Gastroesophageal sphincter (tissue), 3 donors: ENCODE data around the gene CLCN3.

ENCODE experiments used
- CTCF ChIP-seq, 4 experiments: fragments of 200-600 bp in 2 of 4; fragments of 450-650 bp in 2 of 4; sonication (generic) in 1 of 4; IDR thresholded peaks; one replicate each; pipeline ENCODE4 v1.5.1; 2017 to 2019; ENCODE audit warnings: antibody characterized with exemption in 4 of 4, mild to moderate bottlenecking in 2 of 4, moderate library complexity in 2 of 4
- EP300 ChIP-seq: sonication (generic); formaldehyde crosslinking; IDR thresholded peaks from one replicate; pipeline ENCODE4 v1.6.1; 2017; ENCODE audit warnings: antibody characterized with exemption, mild to moderate bottlenecking
- POLR2A ChIP-seq, 2 donors: fragments of 450-650 bp; IDR thresholded peaks; one replicate each; pipeline ENCODE4 v1.6.1; 2017; ENCODE audit warnings: antibody characterized with exemption in 2 of 2, mild to moderate bottlenecking in 2 of 2, moderate library complexity in 1 of 2

GRCh38 chr4:169744601-169745000, 124.2 kb downstream of the CLCN3 start:
- TF ChIP-seq CTCF (IDR thresholded peaks at IDR 0.05) = no peak
- no peak for TF ChIP-seq EP300
- no peak for TF ChIP-seq POLR2A (IDR thresholded peaks at IDR 0.05)
